GM19043 (cell line): Measurements from ENCODE around the gene ROR1.
"Not testable (repeated sequence)": the region's sequence is repeated elsewhere in the genome, so short reads cannot be mapped to it uniquely, and the experiment has no call there.

Experiments
- ATAC-seq: cut with Tn5 transposase; IDR thresholded peaks from one replicate; pipeline ENCODE4 v1.9.1; 2021; ENCODE audit warnings: low read depth; ENCODE audit not compliant: unreplicated experiment

Gene ROR1

DNA sequence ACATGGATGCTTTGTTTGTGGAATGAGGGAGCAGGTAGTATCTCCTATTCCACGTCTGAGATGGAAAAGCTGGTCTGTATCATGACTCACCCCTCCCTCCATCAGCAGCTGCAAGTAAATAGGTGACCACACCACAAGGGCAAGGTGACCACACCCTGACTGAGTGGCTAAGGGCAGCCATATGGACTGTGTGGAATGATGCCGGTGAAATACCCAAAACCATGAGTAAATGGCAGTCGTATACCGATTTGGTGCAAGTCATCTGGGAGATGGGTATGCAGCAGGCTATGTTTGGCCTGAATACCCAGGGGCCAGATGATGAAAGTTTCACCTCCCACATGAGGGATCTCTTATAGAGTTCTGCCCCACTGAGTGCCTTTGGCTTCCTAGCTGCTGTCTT, 413.8 kb downstream of the ROR1 start:
- no peak for ATAC-seq

- no peak for ATAC-seq
Measured at GRCh38 chr1:64192290-64192689, 418.5 kb downstream of the ROR1 start.

DNA sequence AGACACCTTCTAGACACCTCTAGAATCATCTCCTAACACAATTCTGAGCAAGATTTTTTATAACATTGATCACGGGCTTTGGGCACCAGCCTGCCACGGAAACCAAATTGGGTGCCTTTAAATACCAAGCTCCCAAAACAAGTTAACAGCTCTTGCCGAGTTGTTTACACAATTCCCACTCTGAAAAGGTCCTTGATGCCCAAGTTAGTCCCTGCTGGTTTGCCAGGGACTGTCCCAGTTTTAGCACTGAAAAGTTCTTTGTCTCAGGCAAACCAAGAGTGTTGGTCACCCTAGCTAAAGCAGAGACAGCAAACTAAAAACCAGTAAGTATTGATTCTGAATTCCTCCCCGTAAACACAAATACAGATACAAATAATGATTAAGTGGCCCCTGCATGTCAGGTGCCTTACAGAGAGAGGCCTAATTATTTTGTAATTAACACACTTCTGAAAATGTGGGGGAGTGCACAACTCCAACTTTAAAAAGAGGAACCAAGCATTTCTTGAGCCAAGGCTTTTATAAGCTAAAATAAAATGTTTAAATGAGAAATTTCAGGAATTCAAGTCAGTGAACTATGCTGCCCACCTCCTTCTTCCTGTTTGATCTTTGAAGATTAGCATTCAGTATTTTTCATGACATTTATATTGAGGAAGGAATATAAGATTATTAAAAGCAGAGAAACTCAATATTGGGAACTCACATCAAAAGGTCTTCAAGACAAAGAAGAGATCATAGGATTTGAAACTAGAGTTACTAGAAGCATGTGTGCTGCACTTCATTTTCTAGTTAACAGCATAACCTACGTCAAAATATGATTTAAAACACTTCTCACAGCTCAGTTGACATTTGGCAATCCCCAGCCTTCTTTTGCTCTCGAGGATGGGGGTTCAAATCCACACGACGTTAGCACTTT, 420.6 kb downstream of the ROR1 start:
- no peak for ATAC-seq

GRCh38 chr1:64195081-64195395, 421.2 kb downstream of the ROR1 start:
- ATAC-seq: no peak

DNA sequence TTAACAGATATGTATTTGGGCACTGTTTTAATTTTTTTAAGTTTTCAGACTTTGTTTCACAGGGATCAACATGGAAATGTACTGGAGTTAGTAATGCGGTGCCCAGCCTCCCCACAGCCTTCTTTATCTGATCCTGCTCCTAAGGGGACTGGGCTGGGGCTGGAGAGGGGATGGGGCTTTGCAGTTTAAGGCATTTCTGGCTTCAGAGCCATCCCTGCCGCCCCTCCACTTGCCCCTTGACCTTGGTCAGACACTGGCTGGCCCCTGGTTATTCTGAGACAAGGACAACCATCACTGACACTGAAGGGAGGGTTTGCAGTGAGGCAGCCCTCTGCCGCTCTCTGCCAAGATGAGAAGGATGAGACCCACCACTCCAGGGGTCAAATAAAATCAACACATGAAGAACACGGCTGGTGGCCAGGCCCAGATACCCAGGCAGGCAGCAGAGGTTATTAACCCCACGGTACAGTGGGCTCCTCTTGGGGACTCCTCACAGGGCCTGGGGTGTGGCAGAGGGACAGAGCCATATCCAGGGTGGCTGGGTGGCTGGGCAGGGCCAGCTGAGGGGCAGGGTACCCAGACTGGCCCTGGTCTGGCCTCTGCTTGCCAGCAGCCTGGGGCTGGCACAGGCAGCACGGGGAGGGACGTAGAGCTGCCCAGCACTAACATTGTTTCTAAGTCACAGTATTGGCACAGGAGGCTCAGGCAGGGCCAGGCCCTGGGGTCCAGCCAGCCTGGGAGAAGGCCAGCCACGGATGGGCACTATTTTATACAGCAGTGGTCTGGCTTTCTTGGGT, 422.5 kb downstream of the ROR1 start:
- ATAC-seq: no peak

GRCh38 chr1:64197076-64197475, 423.3 kb downstream of the ROR1 start:
- ATAC-seq: no peak

GRCh38 chr1:64199154-64199553, 425.3 kb downstream of the ROR1 start:
- no peak for ATAC-seq

DNA sequence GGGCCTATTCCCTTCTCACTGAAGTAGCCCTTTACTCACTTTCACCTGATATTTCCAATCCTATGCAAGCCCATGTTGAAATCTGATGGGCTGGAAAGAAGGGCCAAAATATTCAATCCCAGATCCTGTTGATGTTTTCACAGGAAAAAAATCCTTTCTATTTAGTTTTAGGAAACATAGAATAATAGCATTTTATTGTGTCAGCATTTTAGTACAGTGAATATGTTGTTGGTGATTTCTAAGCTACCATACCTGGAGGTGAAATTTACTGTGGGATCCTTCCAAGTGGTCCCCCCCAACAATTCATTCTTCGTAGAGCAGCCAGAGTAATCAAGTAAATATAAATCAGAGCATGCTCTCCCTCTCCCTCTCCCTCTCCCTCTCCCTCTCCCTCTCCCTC, 426.2 kb downstream of the ROR1 start:
- no peak for ATAC-seq

- no peak for ATAC-seq
Measured at GRCh38 chr1:64203420-64203819, 429.6 kb downstream of the ROR1 start, which contains the start of gene UBE2U. Gene UBE2U (plus strand): TSS chr1:64203623. CDS start chr1:64204051, 428 bp downstream.

DNA sequence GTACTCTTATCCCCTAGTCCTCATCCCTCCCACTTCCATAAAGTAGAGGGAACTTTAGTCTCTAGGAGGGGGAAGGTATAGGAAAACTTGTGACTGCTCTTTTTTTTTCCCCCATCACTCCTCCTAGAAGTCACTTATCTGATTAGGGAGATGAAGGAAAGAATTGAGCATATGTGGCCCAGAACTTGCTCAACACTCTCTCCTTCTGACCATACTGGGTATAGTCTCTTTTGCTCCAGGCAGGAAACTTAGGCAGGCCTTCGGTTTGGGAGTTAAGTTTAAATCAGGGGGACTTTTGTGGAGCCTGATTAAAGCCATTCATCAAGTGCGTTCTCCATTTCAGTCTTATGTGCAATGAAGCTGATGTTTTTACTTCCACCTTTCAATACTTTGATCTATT, 435.4 kb downstream of the ROR1 start:
- ATAC-seq: no peak

- no peak for ATAC-seq
Measured at GRCh38 chr1:64212031-64212430, 438.2 kb downstream of the ROR1 start.

- ATAC-seq: no peak
Measured at GRCh38 chr1:64215576-64215975, 441.8 kb downstream of the ROR1 start.

DNA sequence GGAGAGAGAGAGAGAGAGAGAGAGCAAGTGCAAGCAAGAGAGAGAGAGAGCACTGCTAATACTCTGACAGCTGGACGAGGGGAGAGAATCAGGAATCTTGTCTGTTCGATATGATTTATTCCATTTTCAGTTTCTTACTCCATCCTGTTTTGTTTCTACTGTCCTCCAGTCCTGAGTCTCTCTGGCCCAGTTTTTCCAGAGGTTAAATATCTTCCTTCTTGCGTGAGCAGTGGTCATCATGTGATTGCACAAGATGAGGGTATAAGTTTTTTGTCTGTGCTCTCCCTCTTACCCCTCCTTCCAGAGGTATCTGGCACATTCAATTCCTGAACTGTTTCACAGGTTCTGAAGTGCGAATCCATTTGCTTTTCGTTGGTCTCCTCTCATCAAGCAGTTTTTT, 446.4 kb downstream of the ROR1 start:
- ATAC-seq: no peak

GRCh38 chr1:64223329-64224151, 449.7 kb downstream of the ROR1 start:
- peak; percentile 75 for ATAC-seq

GRCh38 chr1:64224236-64224635, 450.4 kb downstream of the ROR1 start:
- not testable (repeated sequence) for ATAC-seq

DNA sequence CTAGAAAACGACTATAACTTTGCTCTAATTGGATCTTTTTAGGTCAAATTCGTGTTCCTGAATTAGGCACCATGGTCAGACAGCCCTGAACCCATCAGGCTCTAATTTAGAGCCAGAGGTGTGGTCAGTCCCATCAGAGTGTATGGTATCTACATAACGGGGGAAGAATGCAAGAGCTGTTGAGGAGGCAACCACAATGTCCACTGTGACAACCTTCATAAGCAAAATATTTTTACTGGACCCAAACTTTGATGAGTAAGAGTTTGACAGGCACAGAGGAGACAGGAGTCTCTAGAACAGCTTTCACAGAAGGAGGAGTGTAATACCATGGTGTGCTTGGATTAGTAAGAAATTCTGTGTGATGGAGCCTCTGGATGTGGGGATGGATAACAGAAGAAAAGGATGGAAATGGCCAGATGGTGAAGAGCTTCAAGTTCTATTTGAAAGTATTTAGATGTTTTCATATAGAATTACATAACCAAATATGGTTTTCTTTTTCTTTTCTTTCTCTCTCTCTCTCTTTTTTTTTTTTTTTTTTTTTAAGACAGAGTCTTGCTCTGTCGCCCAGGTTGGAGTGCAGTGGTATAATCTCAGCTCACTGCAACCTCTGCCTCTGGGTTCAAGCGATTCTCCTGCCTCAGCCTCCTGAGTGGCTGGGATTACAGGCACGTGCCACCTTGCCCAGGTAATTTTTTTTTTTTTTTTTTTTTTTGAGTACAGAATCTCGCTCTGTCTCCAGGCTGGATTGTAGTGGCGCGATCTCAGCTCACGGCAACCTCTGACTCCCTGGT, 454.5 kb downstream of the ROR1 start:
- no peak for ATAC-seq

DNA sequence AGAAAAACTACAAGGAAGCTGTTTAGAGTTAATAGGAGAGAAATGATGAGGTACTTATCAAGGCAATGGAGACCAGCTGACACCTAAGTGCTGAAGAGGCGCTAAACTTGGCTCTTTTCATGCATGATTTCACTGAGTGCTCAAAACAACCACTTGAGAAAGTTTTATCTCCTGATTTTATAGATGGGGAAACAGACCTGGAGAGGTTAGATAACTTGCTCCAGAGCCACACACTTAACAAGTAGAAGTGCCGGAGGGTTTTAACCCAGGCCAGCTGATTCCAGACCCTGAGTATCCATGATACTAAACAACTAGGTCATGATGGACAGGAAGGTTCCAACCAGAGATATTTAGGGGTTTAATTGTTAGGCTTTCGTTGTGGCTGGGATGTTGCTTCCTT, 455.5 kb downstream of the ROR1 start:
- no peak for ATAC-seq
